Naive thymus-derived CD4-positive, alpha-beta T cell (primary cell): ENCODE results near the gene PTPRS. TPM values are rescaled to one million over a fixed set of nuclear protein-coding genes. Genes with fewer than 3 reads are reported as not detected.
"Not testable (repeated sequence)": the region's sequence is repeated elsewhere in the genome, so short reads cannot be mapped to it uniquely, and the experiment has no call there.

Experiments
- ATAC-seq: fragments of 150-1000 bp; cut with Tn5 transposase; 2 replicates; pipeline ENCODE4 v1.10.0; 2021; ENCODE audit warnings: mild to moderate bottlenecking, moderate library complexity
- CTCF ChIA-PET: fragments of 350-600 bp; sonication (Branson Sonifier 250); formaldehyde crosslinking; loops from one replicate; lab custom pipeline; 2021; ENCODE audit warnings: antibody characterized with exemption; lab: Charles Lee
- POLR2A ChIA-PET: fragments of 350-600 bp; sonication (Branson Sonifier 250); formaldehyde crosslinking; loops from one replicate; lab custom pipeline; 2021; ENCODE audit warnings: antibody characterized with exemption, inconsistent platforms; lab: Charles Lee
- DNase-seq, 9 donors: peaks; one replicate each; pipeline versions ENCODE4 v3.0.0 to v3.0.0-alpha.2; 2020 to 2022; ENCODE audit warnings: mixed read lengths in 1 of 9
- H3K27ac ChIP-seq: one replicate; pipeline ENCODE4 v1.7.0; 2013; ENCODE audit warnings: mild to moderate bottlenecking, low read depth, low read length, moderate library complexity
- H3K27me3 ChIP-seq, 2 donors: one replicate each; pipeline ENCODE4 v1.7.0; 2013; ENCODE audit warnings: low read length in 2 of 2, mild to moderate bottlenecking in 2 of 2, moderate library complexity in 2 of 2; ENCODE audit not compliant: control insufficient read depth in 2 of 2, insufficient read depth in 2 of 2
- H3K36me3 ChIP-seq, 3 experiments: 1 replicate in 2 of 3; 2 replicates in 1 of 3; pipeline ENCODE4 v1.7.0; 2013; ENCODE audit warnings: low read length in 3 of 3, mild to moderate bottlenecking in 3 of 3, moderate library complexity in 1 of 3; ENCODE audit not compliant: insufficient read depth in 3 of 3, control insufficient read depth in 2 of 3
- H3K4me1 ChIP-seq, 2 donors: one replicate each; pipeline ENCODE4 v1.7.0; 2013; ENCODE audit warnings: low read length in 2 of 2, mild to moderate bottlenecking in 2 of 2, moderate library complexity in 1 of 2; ENCODE audit not compliant: control insufficient read depth in 2 of 2, insufficient read depth in 2 of 2
- H3K4me3 ChIP-seq: 2 replicates; pipeline ENCODE4 v1.7.0; 2013; ENCODE audit warnings: mild to moderate bottlenecking, low read length
- H3K9me3 ChIP-seq, 3 experiments: 1 replicate in 2 of 3; 2 replicates in 1 of 3; pipeline ENCODE4 v1.7.0; 2013; ENCODE audit warnings: low read length in 3 of 3; ENCODE audit not compliant: control insufficient read depth in 2 of 3
- H3K27ac Mint-ChIP-seq, 9 donors: one replicate each; pipeline ENCODE4 v1.8.0; 2020 to 2022; ENCODE audit warnings: mixed read lengths in 9 of 9, mild to moderate bottlenecking in 8 of 9, moderate library complexity in 5 of 9, inconsistent platforms in 2 of 9
- H3K27me3 Mint-ChIP-seq, 5 donors: one replicate each; pipeline ENCODE4 v1.8.0; 2021 to 2022; ENCODE audit warnings: mixed read lengths in 5 of 5, mild to moderate bottlenecking in 1 of 5
- H3K36me3 Mint-ChIP-seq, 5 donors: one replicate each; pipeline ENCODE4 v1.8.0; 2020 to 2022; ENCODE audit warnings: mixed read lengths in 5 of 5, mild to moderate bottlenecking in 3 of 5, inconsistent platforms in 1 of 5
- H3K4me1 Mint-ChIP-seq, 7 donors: one replicate each; pipeline ENCODE4 v1.8.0; 2020 to 2022; ENCODE audit warnings: mixed read lengths in 7 of 7, mild to moderate bottlenecking in 3 of 7, inconsistent platforms in 1 of 7
- H3K4me3 Mint-ChIP-seq, 10 donors: one replicate each; pipeline ENCODE4 v1.8.0; 2020 to 2022; ENCODE audit warnings: mild to moderate bottlenecking in 10 of 10, mixed read lengths in 10 of 10, moderate library complexity in 6 of 10, inconsistent platforms in 2 of 10
- H3K9me3 Mint-ChIP-seq, 11 donors: one replicate each; pipeline ENCODE4 v1.8.0; 2020 to 2022; ENCODE audit warnings: mixed read lengths in 11 of 11, mild to moderate bottlenecking in 4 of 11, inconsistent platforms in 1 of 11, moderate library complexity in 1 of 11
- intact Hi-C, 2 donors: fragments of 100-400 bp; cut with micrococcal nuclease; formaldehyde crosslinking; loops; one replicate each; pipeline ENCODE4 v1.15.1; 2023
- polyA plus RNA-seq, 2 donors: library from polyadenylated mRNA; unstranded; fragments of 300-500 nt; fragmentation: Illumina TruSeq; gene quantifications; one replicate each; pipeline ENCODE4 v1.2.3, GENCODE V29; 2021
- total RNA-seq, 6 experiments: library from RNA in 5 of 6; stranded (reverse) in 5 of 6; gene quantifications; 1 replicate in 5 of 6; 2 replicates in 1 of 6; pipeline ENCODE4 v1.2.3 and lab custom pipeline; 2021 to 2026

Gene PTPRS
- total and polyA plus RNA-seq, 7 experiments from 2014 or later = 0.51 to 9.3 (median 2.9) TPM; not detected in 1

GRCh38 chr19:5361839-5362238 is 21.2 kb upstream of the PTPRS start:
- H3K4me3 ChIP-seq, H3K27ac Mint-ChIP-seq, H3K36me3 Mint-ChIP-seq, DNase-seq, H3K4me1 ChIP-seq, ATAC-seq, H3K9me3 Mint-ChIP-seq, H3K9me3 ChIP-seq, intact Hi-C loops, H3K4me1 Mint-ChIP-seq, H3K27me3 ChIP-seq, CTCF ChIA-PET, POLR2A ChIA-PET, H3K27ac ChIP-seq, H3K36me3 ChIP-seq, H3K4me3 Mint-ChIP-seq: not testable (repeated sequence)
- peaks cover 0 to 52% (median 39%) of the 10 kb centered on the region in 5 donors for H3K27me3 Mint-ChIP-seq

DNA sequence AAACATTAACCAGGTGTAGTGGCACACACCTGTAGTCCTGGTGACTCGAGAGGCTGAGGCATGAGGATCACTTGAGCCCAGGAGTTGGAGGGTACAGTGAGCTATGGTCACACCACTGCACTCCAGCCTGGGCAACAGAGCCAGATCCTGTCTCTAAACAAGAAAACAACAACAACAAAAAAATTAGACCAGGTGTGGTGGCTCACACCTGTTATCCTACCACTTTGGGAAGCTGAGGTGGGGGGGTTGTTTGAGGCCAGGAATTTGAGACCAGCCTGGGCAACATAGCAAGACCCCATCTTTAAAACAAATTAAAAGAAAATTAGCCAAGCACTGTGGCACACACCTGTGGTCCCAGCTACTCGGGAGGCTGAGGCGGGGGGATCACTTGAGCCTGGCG is 20.8 kb upstream of the PTPRS start:
- Mint-ChIP-seq H3K27me3 (peaks cover 0 to 56% (median 43%) of the 10 kb centered on the region in 5 donors), H3K9me3 (peaks cover 0 to 7% (median 2%) of the 10 kb centered on the region in 11 donors)
- POLR2A ChIA-PET = no interaction called here

DNA sequence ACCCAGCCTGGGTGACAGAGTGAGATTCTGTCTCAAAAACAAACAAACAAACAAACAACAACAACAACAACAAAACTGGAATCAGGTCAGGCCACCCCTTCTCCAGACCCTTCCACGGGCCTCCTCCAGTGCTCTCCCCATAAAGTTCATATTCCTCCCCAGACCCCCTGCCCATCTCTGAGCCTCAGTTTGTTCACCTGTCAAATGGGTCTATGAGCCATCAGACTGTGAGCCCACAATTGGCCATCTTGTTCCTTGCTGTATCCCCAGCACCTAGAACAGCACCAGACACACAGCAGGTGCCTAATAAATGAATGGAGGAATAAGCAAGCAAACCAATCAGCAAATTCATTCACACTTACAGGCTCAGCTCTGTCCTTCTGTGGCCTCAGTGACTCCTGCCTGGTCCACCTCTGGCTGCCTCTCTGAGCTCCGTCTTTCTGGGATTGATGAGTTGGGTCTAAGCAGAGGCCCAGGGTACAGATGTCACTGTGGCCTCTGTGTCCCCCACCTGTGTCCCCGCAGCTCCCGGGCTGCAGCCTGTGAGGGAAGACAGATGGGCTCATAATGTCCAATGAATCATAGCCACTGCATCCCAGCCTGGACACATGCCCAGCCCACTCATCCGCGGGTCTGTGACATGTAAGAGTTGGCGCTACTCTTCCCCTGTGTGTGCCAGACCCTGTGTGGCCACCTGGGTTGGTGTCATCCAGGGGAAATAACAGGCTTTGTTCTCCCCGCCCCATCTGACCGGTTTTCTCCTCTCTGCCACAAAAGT is 19.6 kb upstream of the PTPRS start:
- ATAC-seq = no peak
- no peaks in the 10 kb centered on the region for H3K36me3 Mint-ChIP-seq
- H3K4me3 ChIP-seq = no peak overlapping the region
- intact Hi-C loops = no loop called here
- CTCF ChIA-PET = no interaction called here
- no peaks in the 10 kb centered on the region for H3K4me1 ChIP-seq
- H3K9me3 Mint-ChIP-seq = peaks cover 0 to 10% (median 2%) of the 10 kb centered on the region in 11 donors
- H3K9me3 ChIP-seq = no peaks in the 10 kb centered on the region
- no peak overlapping the region for H3K27ac Mint-ChIP-seq
- peaks cover 0 to 2% (median 0%) of the 10 kb centered on the region in 7 donors for H3K4me1 Mint-ChIP-seq
- no peak for DNase-seq
- H3K4me3 Mint-ChIP-seq = no peak overlapping the region
- POLR2A ChIA-PET = no interaction called here
- no peaks in the 10 kb centered on the region for H3K36me3 ChIP-seq
- no peak overlapping the region for H3K27ac ChIP-seq
- no peaks in the 10 kb centered on the region for H3K27me3 ChIP-seq
- H3K27me3 Mint-ChIP-seq = peaks cover 0 to 64% (median 47%) of the 10 kb centered on the region in 5 donors

More for the DNA sequence above, 20.8 kb upstream of the PTPRS start:
- no peaks in the 10 kb centered on the region for H3K4me1 ChIP-seq
- no peak overlapping the region for H3K4me3 ChIP-seq
- DNase-seq (no peak), ATAC-seq (no peak)
- CTCF ChIA-PET = no interaction called here
- no peak overlapping the region for H3K27ac ChIP-seq
- H3K9me3 ChIP-seq = no peaks in the 10 kb centered on the region
- intact Hi-C loops = no loop called here
- no peaks in the 10 kb centered on the region for H3K27me3 ChIP-seq
- Mint-ChIP-seq H3K4me1 (peaks cover 0 to 2% (median 0%) of the 10 kb centered on the region in 7 donors), H3K36me3 (no peaks in the 10 kb centered on the region), H3K27ac (no peak overlapping the region), H3K4me3 (no peak overlapping the region)
- H3K36me3 ChIP-seq = no peaks in the 10 kb centered on the region

DNA sequence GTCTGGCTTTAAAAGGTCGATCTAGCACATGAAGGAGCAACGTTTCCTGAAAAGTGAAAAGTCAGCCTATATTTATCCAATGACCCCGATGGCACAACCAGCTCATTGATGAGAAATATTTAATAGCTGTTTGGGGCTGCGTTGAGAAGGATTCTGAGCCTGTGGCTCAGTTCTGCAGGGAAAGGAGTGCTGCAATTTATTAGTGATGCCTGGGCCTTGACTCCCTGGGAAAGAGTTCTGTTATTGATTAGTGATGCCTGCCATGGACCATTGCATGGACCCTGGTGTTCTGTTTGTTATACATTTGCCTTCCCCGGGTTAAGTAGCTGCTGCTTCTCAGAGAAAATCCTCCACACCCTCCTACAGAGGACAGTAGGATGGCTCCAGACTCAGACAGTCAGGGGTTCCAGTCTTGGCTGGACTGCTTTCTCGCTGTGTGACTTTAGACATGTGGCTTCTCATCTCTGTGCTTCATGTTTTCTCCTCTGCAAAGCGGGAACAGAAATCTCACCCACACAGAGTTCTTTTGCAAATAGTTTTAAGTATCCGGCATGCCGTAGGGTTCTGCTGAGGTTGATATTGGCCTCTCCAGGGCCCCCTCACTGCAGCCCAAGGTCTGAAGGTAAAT is 17.7 kb upstream of the PTPRS start:
- Mint-ChIP-seq H3K4me1 (peaks cover 0 to 2% (median 0%) of the 10 kb centered on the region in 7 donors), H3K9me3 (peaks cover 0 to 10% (median 2%) of the 10 kb centered on the region in 11 donors), H3K36me3 (no peaks in the 10 kb centered on the region), H3K4me3 (no peak overlapping the region), H3K27ac (no peak overlapping the region), H3K27me3 (peaks cover 0 to 71% (median 56%) of the 10 kb centered on the region in 5 donors)
- H3K27me3 ChIP-seq = no peaks in the 10 kb centered on the region
- intact Hi-C loops = no loop called here
- ATAC-seq = no peak
- H3K9me3 ChIP-seq = no peaks in the 10 kb centered on the region
- DNase-seq = no peak
- no peaks in the 10 kb centered on the region for H3K36me3 ChIP-seq
- ChIA-PET CTCF (no interaction called here), POLR2A (no interaction called here)
- H3K4me3 ChIP-seq = no peak overlapping the region
- no peak overlapping the region for H3K27ac ChIP-seq
- H3K4me1 ChIP-seq = no peaks in the 10 kb centered on the region

DNA sequence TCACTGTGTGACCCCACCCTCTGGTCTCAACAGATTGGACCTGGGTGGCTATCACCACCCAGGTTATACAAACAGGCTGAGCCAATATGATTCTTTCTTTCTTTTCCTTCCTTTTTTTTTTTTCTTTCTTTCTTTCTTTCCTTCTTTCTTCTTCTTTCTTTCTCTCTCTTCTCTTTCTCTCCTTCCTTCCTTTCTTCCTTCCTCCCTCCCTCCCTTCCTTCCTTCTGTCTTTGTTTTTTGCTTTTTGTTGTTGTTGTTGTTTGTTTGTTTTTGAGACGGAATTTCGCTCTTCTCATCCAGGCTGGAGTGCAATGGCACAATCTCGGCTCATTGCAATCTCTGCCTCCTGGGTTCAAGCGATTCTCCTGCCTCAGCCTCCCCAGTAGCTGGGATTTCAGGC is 17.0 kb upstream of the PTPRS start:
- Mint-ChIP-seq H3K27me3 (peaks cover 0 to 71% (median 56%) of the 10 kb centered on the region in 5 donors), H3K9me3 (peaks cover 0 to 10% (median 2%) of the 10 kb centered on the region in 11 donors), H3K4me1 (peaks cover 0 to 2% (median 0%) of the 10 kb centered on the region in 7 donors), H3K4me3 (no peak overlapping the region), H3K27ac (no peak overlapping the region), H3K36me3 (no peaks in the 10 kb centered on the region)
- DNase-seq (no peak), ATAC-seq (no peak)
- Histone ChIP-seq H3K27me3 (no peaks in the 10 kb centered on the region), H3K9me3 (no peaks in the 10 kb centered on the region), H3K4me3 (no peak overlapping the region), H3K27ac (no peak overlapping the region), H3K36me3 (no peaks in the 10 kb centered on the region), H3K4me1 (no peaks in the 10 kb centered on the region)
- intact Hi-C loops = no loop called here
- ChIA-PET CTCF (no interaction called here), POLR2A (no interaction called here)

GRCh38 chr19:5356918-5357317 is 16.3 kb upstream of the PTPRS start:
- Mint-ChIP-seq H3K27me3 (peaks cover 0 to 71% (median 52%) of the 10 kb centered on the region in 5 donors), H3K36me3 (no peaks in the 10 kb centered on the region), H3K9me3 (peaks cover 0 to 10% (median 2%) of the 10 kb centered on the region in 11 donors), H3K4me1 (peaks cover 0 to 2% (median 0%) of the 10 kb centered on the region in 7 donors), H3K4me3 (no peak overlapping the region), H3K27ac (peak overlapping the region in 1 of 9 donors; percentile 25)
- Histone ChIP-seq H3K27ac (no peak overlapping the region), H3K4me3 (no peak overlapping the region), H3K27me3 (no peaks in the 10 kb centered on the region), H3K9me3 (no peaks in the 10 kb centered on the region), H3K36me3 (no peaks in the 10 kb centered on the region), H3K4me1 (no peaks in the 10 kb centered on the region)
- ATAC-seq (no peak), DNase-seq (no peak)
- POLR2A ChIA-PET = no interaction called here
- CTCF ChIA-PET = no interaction called here
- intact Hi-C loops = no loop called here
